Retinal pigment epithelial cell (primary cell): ENCODE results near the gene JPH2.
"Not testable (repeated sequence)": the region's sequence is repeated elsewhere in the genome, so short reads cannot be mapped to it uniquely, and the experiment has no call there.

Source experiments
- DNase-seq: peaks from one replicate; pipeline ENCODE4 v3.0.0-alpha.2; 2010; ENCODE audit warnings: low read depth
- H3K4me3 ChIP-seq: 2 replicates; pipeline ENCODE4 v1.5.1; 2011; ENCODE audit warnings: mild to moderate bottlenecking, low read length, control low read depth, moderate library complexity
- CTCF ChIP-seq: conservative IDR thresholded peaks from 2 replicates; pipeline ENCODE4 v1.5.1; 2011; ENCODE audit warnings: low read depth, low read length, control low read depth, inconsistent platforms

JPH2 gene

GRCh38 chr20:44135417-44136204 is 51.4 kb downstream of the JPH2 start:
- DNase-seq: no peak
- no peak for TF ChIP-seq CTCF
- no peak overlapping the region for H3K4me3 ChIP-seq

- DNase-seq: no peak
- H3K4me3 ChIP-seq: no peak overlapping the region
- TF ChIP-seq CTCF: no peak
Measured at GRCh38 chr20:44135012-44135412, 52.0 kb downstream of the JPH2 start.

DNA sequence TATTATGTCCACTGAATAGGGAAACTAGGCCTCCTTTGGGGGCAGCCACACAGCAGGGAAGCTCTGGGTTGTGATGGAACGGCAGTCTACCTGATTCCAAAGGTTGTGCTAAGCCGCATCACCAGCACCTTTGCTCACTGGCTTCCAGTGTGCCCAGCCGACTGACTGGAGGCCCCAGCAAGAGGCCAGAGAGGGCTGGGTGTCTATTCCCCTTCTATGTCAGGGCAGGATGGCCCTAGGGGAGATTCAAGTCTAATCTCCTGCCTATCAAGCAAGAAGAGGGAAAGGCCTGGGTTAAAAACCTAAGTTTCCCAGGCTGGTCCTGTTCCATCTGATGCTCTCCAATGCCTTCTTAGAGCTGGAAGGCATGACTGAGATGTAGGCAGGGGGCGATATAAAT is 53.6 kb downstream of the JPH2 start:
- H3K4me3 ChIP-seq: no peak overlapping the region
- TF ChIP-seq CTCF: no peak
- no peak for DNase-seq

- no peak for DNase-seq
- TF ChIP-seq CTCF: no peak
- H3K4me3 ChIP-seq: no peak overlapping the region
Measured at GRCh38 chr20:44131704-44132103, 55.3 kb downstream of the JPH2 start.

DNA sequence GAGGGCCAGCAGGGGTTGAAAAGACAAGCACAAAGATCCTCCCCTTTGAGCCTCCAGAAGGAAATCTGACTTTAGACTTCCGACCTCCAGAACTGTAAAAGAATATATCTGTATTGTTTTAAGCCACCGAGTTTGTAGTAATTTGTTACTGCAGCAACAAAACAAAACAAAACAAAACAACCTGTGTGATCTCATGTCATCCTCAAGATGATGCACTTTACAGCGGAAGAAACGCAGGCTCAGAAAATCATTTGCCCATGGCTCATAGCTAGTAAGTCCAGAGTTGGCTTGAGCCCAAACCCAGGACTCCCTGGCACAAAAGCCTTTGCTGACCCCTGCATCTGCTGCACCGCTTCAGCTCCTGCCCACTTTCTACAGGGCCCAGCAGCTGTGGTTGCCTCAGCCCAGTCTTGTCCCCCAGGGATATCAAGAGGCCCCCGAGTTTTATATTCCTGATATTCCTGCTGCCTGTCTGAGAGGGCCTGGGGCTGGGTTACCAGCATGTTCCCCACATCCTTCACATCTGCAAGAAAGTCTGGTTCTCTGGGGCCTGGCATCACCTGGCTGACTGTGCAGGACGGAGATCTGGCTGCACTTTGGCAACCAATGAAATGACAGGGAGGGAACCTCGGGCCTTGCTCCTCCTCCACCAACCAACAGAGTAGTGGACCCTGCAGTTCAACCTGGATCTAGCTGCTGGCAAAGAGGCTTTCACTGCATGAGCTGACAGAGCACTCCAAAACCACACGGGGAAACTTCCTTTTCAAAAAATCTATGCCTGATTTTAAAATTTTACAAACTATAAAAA is 56.9 kb downstream of the JPH2 start:
- no peak for DNase-seq
- no peak for TF ChIP-seq CTCF
- no peak overlapping the region for H3K4me3 ChIP-seq

GRCh38 chr20:44129300-44129699 is 57.7 kb downstream of the JPH2 start:
- not testable (repeated sequence) for H3K4me3 ChIP-seq

GRCh38 chr20:44126445-44126844 is 60.5 kb downstream of the JPH2 start:
- no peak for TF ChIP-seq CTCF
- DNase-seq: no peak
- no peak overlapping the region for H3K4me3 ChIP-seq

More at GRCh38 chr20:44129300-44129699, 57.7 kb downstream of the JPH2 start:
- not testable (repeated sequence) for DNase-seq
